ENCODE results near the gene PCGF3.

The PCGF3 gene

GRCh38 chr4:677431-678293 is 28.0 kb upstream of the PCGF3 start:
- no peak for DNase-seq (ENCODE audit: extremely low read depth, low read depth)
- TF ChIP-seq CTCF (IDR thresholded peaks at IDR 0.05; ENCODE audit: low read depth, low read length), result no peak

- TF ChIP-seq CTCF (IDR thresholded peaks at IDR 0.05; ENCODE audit: low read depth, low read length), result no peak
- DNase-seq (ENCODE audit: extremely low read depth, low read depth), result no peak
These were observed 27.1 kb upstream of the PCGF3 start for GRCh38 chr4:678331-679103.

GRCh38 chr4:679104-679481 is 26.5 kb upstream of the PCGF3 start:
- TF ChIP-seq CTCF (IDR thresholded peaks at IDR 0.05; ENCODE audit: low read depth, low read length), result no peak
- DNase-seq (ENCODE audit: extremely low read depth, low read depth), result no peak

GRCh38 chr4:679629-680028 is 26.0 kb upstream of the PCGF3 start:
- no peak for DNase-seq (ENCODE audit: extremely low read depth, low read depth)
- TF ChIP-seq CTCF (IDR thresholded peaks at IDR 0.05; ENCODE audit: low read depth, low read length), result no peak

- no peak for TF ChIP-seq CTCF (IDR thresholded peaks at IDR 0.05; ENCODE audit: low read depth, low read length)
- no peak for DNase-seq (ENCODE audit: extremely low read depth, low read depth)
These were observed 25.5 kb upstream of the PCGF3 start for GRCh38 chr4:680091-680490.

- no peak for DNase-seq (ENCODE audit: extremely low read depth, low read depth)
- TF ChIP-seq CTCF (IDR thresholded peaks at IDR 0.05; ENCODE audit: low read depth, low read length), result no peak
These were observed 25.1 kb upstream of the PCGF3 start for GRCh38 chr4:680551-680927.

Data from AG09319 (cell line).